SK-N-SH treated with all-trans-retinoic acid at 6 μM for 48 hours (cell line): Measurements from ENCODE around the gene VPS35L.
A peak's percentile ranks its signal among the peaks of the same experiment; 100 is the strongest.

Source experiments
- ATAC-seq: fragments of 200-7000 bp; cut with Tn5 transposase; 3 replicates; pipeline ENCODE4 v1.9.1; 2020; ENCODE audit warnings: mild to moderate bottlenecking, moderate library complexity
- ARNTL ChIP-seq: fragments of 450-650 bp; formaldehyde crosslinking; IDR thresholded peaks from 2 replicates; pipeline ENCODE4 v1.5.0; 2020; ENCODE audit warnings: low read depth, mild to moderate bottlenecking, moderate library complexity, borderline replicate concordance
- BACH2 ChIP-seq: fragments of 250-450 bp; sonication (Bioruptor Pico); IDR thresholded peaks from 2 replicates; pipeline ENCODE4 v1.9.0; 2021; ENCODE audit warnings: mild to moderate bottlenecking, borderline replicate concordance
- CSDC2 ChIP-seq: fragments of 250-450 bp; sonication (Bioruptor Pico); IDR thresholded peaks from 2 replicates; pipeline ENCODE4 v1.5.0; 2020; ENCODE audit warnings: mild to moderate bottlenecking, moderate library complexity
- ESRRG ChIP-seq: fragments of 250-450 bp; sonication (Bioruptor Pico); IDR thresholded peaks from 2 replicates; pipeline ENCODE4 v1.6.1; 2021; ENCODE audit warnings: mild to moderate bottlenecking
- GLIS3 ChIP-seq: fragments of 250-450 bp; sonication (Bioruptor Pico); IDR thresholded peaks from 2 replicates; pipeline ENCODE4 v1.5.0; 2020; ENCODE audit warnings: mild to moderate bottlenecking, moderate library complexity
- ISL1 ChIP-seq: fragments of 250-450 bp; sonication (Bioruptor Pico); IDR thresholded peaks from 2 replicates; pipeline ENCODE4 v2.1.2; 2022; ENCODE audit warnings: mild to moderate bottlenecking, moderate library complexity
- OSR1 ChIP-seq: fragments of 250-450 bp; sonication (Bioruptor Pico); IDR thresholded peaks from 2 replicates; pipeline ENCODE4 v1.8.0; 2022; ENCODE audit warnings: moderate library complexity, mild to moderate bottlenecking, inconsistent platforms
- PPARA ChIP-seq: fragments of 250-450 bp; sonication (Bioruptor Pico); IDR thresholded peaks from 2 replicates; pipeline ENCODE4 v1.5.0; 2020; ENCODE audit warnings: mild to moderate bottlenecking, borderline replicate concordance
- RARB ChIP-seq: fragments of 250-450 bp; sonication (Bioruptor Pico); IDR thresholded peaks from 2 replicates; pipeline ENCODE4 v1.8.0; 2021; ENCODE audit warnings: mild to moderate bottlenecking, moderate library complexity
- SNAI2 ChIP-seq: fragments of 250-450 bp; sonication (Bioruptor Pico); IDR thresholded peaks from 2 replicates; pipeline ENCODE4 v1.5.0; 2020; ENCODE audit warnings: mild to moderate bottlenecking, moderate library complexity
- TCF4 ChIP-seq: fragments of 250-450 bp; sonication (Bioruptor Pico); IDR thresholded peaks from 2 replicates; pipeline ENCODE4 v1.8.0; 2021; ENCODE audit warnings: mild to moderate bottlenecking, moderate library complexity, borderline replicate concordance
- TOX ChIP-seq: fragments of 250-450 bp; sonication (Bioruptor Pico); IDR thresholded peaks from 2 replicates; pipeline ENCODE4 v1.8.0; 2021; ENCODE audit warnings: mild to moderate bottlenecking, moderate library complexity, borderline replicate concordance
- ZC3H10 ChIP-seq: fragments of 250-450 bp; sonication (Bioruptor Pico); IDR thresholded peaks from 2 replicates; pipeline ENCODE4 v1.5.1; 2021; ENCODE audit warnings: mild to moderate bottlenecking, moderate library complexity
- ZFP3 ChIP-seq: fragments of 250-450 bp; sonication (Bioruptor Pico); IDR thresholded peaks from 2 replicates; pipeline ENCODE4 v1.5.0; 2020; ENCODE audit warnings: mild to moderate bottlenecking, moderate library complexity
- ZFP30 ChIP-seq: fragments of 450-650 bp; formaldehyde crosslinking; IDR thresholded peaks from 2 replicates; pipeline ENCODE4 v1.5.0; 2022; ENCODE audit warnings: mild to moderate bottlenecking, moderate library complexity
- ZNF565 ChIP-seq: fragments of 450-650 bp; formaldehyde crosslinking; conservative IDR thresholded peaks from 2 replicates; pipeline ENCODE4 v1.5.0; 2020; ENCODE audit warnings: low read depth, mild to moderate bottlenecking, moderate library complexity
- ZNF70 ChIP-seq: fragments of 450-650 bp; formaldehyde crosslinking; IDR thresholded peaks from 2 replicates; pipeline ENCODE4 v1.5.0; 2020; ENCODE audit warnings: mild to moderate bottlenecking, moderate library complexity
- ZNF8 ChIP-seq: fragments of 450-650 bp; formaldehyde crosslinking; IDR thresholded peaks from 2 replicates; pipeline ENCODE4 v1.5.0; 2020; ENCODE audit warnings: mild to moderate bottlenecking, moderate library complexity
- TF ChIP-seq, protein P1 (sequence below): fragments of 250-450 bp; sonication (Bioruptor Pico); IDR thresholded peaks from 2 replicates; pipeline ENCODE4 v1.5.1; 2020; ENCODE audit warnings: low read depth, mild to moderate bottlenecking, moderate library complexity
- TF ChIP-seq, protein P2 (sequence below): fragments of 250-450 bp; sonication (Bioruptor Pico); IDR thresholded peaks from 2 replicates; pipeline ENCODE4 v1.5.1; 2021; ENCODE audit warnings: mild to moderate bottlenecking, moderate library complexity
- TF ChIP-seq, protein P3 (sequence below): fragments of 250-450 bp; sonication (Bioruptor Pico); IDR thresholded peaks from 2 replicates; pipeline ENCODE4 v1.8.0; 2021; ENCODE audit warnings: low read depth, mild to moderate bottlenecking, moderate library complexity, borderline replicate concordance
- TF ChIP-seq, protein P4 (sequence below): fragments of 250-450 bp; sonication (Bioruptor Pico); IDR thresholded peaks from 2 replicates; pipeline ENCODE4 v1.8.0; 2020; ENCODE audit warnings: mild to moderate bottlenecking, moderate library complexity, borderline replicate concordance

Gene VPS35L

DNA sequence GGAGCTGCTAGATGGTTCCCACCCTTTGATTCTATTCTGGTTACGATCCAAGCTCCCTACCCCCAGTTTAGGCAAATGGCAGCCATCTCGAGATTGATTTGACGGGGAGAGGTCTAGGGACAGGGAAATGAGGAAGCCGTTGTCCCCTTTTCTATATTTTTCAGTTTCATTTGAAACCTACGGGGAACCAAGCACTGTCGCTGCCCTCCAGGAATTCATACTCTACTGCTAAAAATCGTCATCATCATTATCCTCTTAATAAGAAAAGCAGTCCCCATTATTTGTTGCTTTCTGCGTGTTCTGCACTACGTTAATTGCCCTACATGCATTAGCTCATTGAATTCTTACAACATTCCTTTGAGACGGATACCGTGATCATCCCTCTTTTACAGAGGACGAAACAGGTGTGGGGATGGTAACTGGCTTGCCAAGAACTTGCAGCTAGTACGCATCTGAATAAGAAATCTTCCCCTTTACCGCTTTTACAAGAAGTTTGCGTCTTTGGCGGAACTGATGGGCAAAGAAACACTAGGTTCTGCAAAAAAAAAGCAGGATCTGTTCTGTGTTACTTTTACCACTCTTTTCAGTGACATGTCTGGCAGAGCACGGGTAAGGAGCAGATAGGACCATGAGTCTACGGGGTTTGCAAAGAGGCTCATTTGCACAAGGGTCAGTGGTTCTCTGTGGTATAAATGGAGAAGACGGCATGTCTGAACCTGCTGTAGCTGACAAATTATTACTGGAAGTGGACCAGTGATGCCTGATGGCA lies 30.7 kb upstream of the VPS35L start:
- peak; percentile 2; the same call in 2 of the 3 replicates for ATAC-seq
- TF ChIP-seq ARNTL (CRISPR knock-in tag) (no peak), TOX (CRISPR knock-in tag) (no peak), CSDC2 (CRISPR knock-in tag) (no peak), ZNF565 (no peak), SNAI2 (CRISPR knock-in tag) (no peak)
- TF ChIP-seq, protein P1, sequence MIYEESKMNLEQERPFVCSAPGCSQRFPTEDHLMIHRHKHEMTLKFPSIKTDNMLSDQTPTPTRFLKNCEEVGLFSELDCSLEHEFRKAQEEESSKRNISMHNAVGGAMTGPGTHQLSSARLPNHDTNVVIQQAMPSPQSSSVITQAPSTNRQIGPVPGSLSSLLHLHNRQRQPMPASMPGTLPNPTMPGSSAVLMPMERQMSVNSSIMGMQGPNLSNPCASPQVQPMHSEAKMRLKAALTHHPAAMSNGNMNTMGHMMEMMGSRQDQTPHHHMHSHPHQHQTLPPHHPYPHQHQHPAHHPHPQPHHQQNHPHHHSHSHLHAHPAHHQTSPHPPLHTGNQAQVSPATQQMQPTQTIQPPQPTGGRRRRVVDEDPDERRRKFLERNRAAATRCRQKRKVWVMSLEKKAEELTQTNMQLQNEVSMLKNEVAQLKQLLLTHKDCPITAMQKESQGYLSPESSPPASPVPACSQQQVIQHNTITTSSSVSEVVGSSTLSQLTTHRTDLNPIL, result no peak

DNA sequence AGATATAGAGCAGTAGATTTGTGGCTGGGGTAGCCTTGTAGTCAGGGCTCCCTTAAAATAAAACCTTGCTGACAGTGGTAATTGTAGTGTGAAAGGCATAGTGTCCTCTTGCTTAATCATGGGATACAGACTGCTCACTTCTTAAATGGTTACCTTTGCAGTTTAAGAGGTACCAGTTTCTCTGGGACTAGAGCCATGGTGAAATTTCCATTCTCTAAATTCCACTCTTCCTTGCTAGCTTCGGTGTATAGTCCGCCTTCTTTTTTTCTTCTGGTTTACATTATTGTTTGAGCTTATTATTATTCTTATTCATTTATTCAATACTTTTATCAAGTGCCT lies 30.1 kb upstream of the VPS35L start:
- TF ChIP-seq TCF4 (no peak), ISL1 (no peak), ZC3H10 (CRISPR knock-in tag) (no peak), ZNF565 (no peak), ZFP30 (CRISPR knock-in tag) (no peak)
- TF ChIP-seq, protein P2, sequence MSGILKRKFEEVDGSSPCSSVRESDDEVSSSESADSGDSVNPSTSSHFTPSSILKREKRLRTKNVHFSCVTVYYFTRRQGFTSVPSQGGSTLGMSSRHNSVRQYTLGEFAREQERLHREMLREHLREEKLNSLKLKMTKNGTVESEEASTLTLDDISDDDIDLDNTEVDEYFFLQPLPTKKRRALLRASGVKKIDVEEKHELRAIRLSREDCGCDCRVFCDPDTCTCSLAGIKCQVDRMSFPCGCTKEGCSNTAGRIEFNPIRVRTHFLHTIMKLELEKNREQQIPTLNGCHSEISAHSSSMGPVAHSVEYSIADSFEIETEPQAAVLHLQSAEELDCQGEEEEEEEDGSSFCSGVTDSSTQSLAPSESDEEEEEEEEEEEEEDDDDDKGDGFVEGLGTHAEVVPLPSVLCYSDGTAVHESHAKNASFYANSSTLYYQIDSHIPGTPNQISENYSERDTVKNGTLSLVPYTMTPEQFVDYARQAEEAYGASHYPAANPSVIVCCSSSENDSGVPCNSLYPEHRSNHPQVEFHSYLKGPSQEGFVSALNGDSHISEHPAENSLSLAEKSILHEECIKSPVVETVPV (CRISPR knock-in tag), result no peak
- TF ChIP-seq, protein P3, sequence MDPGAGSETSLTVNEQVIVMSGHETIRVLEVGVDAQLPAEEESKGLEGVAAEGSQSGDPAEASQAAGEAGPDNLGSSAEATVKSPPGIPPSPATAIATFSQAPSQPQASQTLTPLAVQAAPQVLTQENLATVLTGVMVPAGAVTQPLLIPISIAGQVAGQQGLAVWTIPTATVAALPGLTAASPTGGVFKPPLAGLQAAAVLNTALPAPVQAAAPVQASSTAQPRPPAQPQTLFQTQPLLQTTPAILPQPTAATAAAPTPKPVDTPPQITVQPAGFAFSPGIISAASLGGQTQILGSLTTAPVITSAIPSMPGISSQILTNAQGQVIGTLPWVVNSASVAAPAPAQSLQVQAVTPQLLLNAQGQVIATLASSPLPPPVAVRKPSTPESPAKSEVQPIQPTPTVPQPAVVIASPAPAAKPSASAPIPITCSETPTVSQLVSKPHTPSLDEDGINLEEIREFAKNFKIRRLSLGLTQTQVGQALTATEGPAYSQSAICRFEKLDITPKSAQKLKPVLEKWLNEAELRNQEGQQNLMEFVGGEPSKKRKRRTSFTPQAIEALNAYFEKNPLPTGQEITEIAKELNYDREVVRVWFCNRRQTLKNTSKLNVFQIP (CRISPR knock-in tag), result no peak

DNA sequence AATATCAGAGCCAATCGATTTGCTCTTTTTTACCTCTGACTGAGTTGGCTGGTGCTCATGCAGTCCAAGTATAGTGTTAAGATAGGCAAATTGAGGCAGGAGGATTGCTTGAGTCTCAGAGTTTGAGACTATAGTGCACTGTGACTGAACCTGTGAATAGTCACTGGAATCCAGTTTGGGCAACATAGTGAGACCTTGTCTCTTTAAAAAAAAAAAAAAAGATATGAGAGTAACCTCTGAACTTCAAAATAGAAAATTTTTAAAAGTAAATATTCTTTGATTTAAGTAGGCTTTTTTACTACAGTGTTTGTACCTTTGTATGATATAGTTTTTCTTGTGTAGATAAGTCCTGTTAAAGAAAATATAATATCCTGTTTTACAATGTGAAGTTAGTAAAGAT lies 28.3 kb upstream of the VPS35L start:
- ATAC-seq, result no peak
- TF ChIP-seq SNAI2 (CRISPR knock-in tag) (no peak), ESRRG (no peak), ZNF8 (CRISPR knock-in tag) (no peak), CSDC2 (CRISPR knock-in tag) (no peak), ZC3H10 (CRISPR knock-in tag) (no peak), ZFP30 (CRISPR knock-in tag) (no peak), ZNF565 (no peak), TOX (CRISPR knock-in tag) (no peak), ZFP3 (CRISPR knock-in tag) (no peak), ZNF70 (no peak), GLIS3 (no peak), ARNTL (CRISPR knock-in tag) (no peak)
- TF ChIP-seq, protein P1, result no peak
- TF ChIP-seq, protein P4, sequence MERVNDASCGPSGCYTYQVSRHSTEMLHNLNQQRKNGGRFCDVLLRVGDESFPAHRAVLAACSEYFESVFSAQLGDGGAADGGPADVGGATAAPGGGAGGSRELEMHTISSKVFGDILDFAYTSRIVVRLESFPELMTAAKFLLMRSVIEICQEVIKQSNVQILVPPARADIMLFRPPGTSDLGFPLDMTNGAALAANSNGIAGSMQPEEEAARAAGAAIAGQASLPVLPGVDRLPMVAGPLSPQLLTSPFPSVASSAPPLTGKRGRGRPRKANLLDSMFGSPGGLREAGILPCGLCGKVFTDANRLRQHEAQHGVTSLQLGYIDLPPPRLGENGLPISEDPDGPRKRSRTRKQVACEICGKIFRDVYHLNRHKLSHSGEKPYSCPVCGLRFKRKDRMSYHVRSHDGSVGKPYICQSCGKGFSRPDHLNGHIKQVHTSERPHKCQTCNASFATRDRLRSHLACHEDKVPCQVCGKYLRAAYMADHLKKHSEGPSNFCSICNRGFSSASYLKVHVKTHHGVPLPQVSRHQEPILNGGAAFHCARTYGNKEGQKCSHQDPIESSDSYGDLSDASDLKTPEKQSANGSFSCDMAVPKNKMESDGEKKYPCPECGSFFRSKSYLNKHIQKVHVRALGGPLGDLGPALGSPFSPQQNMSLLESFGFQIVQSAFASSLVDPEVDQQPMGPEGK (CRISPR knock-in tag), result no peak
- TF ChIP-seq, protein P3 (CRISPR knock-in tag), result no peak

More for the DNA sequence above, 30.1 kb upstream of the VPS35L start:
- no peak for ATAC-seq

DNA sequence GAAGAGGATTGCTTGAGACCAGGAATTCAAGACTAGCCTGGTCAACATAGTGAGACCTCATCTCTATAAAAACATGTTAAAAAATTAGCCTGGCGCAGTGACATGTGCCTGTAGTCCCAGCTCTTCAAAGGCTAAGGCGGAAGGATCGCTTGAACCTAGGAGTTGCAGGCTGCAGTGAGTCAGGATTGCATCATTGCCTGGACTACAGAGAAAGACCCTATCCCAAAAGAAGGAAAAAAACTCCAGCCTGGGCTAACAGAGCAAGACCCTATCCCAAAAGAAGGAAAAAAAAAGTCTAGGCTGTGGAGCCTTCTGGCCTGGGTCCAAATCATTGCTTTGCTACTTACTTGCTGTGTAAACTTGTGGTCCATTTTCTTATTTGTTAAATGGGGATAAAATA lies 26.8 kb upstream of the VPS35L start:
- ATAC-seq, result no peak
- TF ChIP-seq PPARA (CRISPR knock-in tag), result no peak
- no peak for TF ChIP-seq ISL1
- TF ChIP-seq, protein P3 (CRISPR knock-in tag), result no peak
- no peak for TF ChIP-seq BACH2 (CRISPR knock-in tag)
- TF ChIP-seq GLIS3, result no peak
- no peak for TF ChIP-seq ZNF8 (CRISPR knock-in tag)
- no peak for TF ChIP-seq ZFP30 (CRISPR knock-in tag)
- TF ChIP-seq, protein P1, result no peak
- no peak for TF ChIP-seq OSR1 (CRISPR knock-in tag)
- TF ChIP-seq TOX (CRISPR knock-in tag), result no peak
- no peak for TF ChIP-seq TCF4
- no peak for TF ChIP-seq CSDC2 (CRISPR knock-in tag)
- no peak for TF ChIP-seq RARB (CRISPR knock-in tag)
- no peak for TF ChIP-seq SNAI2 (CRISPR knock-in tag)
